Measurements from ENCODE around the gene SLC6A18.
A peak's percentile ranks its signal among the peaks of the same experiment; 100 is the strongest.

SLC6A18 gene

GRCh38 chr5:1246711-1247431 is 21.7 kb downstream of the SLC6A18 start (continued):
- TF ChIP-seq ZBTB6 (tag by site-specific recombination; IDR thresholded peaks at IDR 0.05) (no peak), ZBTB7A (tag by site-specific recombination; IDR thresholded peaks at IDR 0.05; ENCODE audit: low read depth) (0 out of 2 replicates have a peak, but pooled peaks have one; percentile 21), ZNF677 (tag by site-specific recombination; IDR thresholded peaks at IDR 0.05) (no peak), ZNF121 (tag by site-specific recombination; IDR thresholded peaks at IDR 0.05) (no peak), ZNF530 (tag by site-specific recombination; IDR thresholded peaks at IDR 0.05; ENCODE audit: low read depth) (no peak), SP2 (tag by site-specific recombination; IDR thresholded peaks at IDR 0.05) (peak; percentile 19; the same call in 1 of the 2 replicates), ZNF266 (tag by site-specific recombination; IDR thresholded peaks at IDR 0.05; ENCODE audit: low read depth) (no peak)
- TF ChIP-seq, protein P1, sequence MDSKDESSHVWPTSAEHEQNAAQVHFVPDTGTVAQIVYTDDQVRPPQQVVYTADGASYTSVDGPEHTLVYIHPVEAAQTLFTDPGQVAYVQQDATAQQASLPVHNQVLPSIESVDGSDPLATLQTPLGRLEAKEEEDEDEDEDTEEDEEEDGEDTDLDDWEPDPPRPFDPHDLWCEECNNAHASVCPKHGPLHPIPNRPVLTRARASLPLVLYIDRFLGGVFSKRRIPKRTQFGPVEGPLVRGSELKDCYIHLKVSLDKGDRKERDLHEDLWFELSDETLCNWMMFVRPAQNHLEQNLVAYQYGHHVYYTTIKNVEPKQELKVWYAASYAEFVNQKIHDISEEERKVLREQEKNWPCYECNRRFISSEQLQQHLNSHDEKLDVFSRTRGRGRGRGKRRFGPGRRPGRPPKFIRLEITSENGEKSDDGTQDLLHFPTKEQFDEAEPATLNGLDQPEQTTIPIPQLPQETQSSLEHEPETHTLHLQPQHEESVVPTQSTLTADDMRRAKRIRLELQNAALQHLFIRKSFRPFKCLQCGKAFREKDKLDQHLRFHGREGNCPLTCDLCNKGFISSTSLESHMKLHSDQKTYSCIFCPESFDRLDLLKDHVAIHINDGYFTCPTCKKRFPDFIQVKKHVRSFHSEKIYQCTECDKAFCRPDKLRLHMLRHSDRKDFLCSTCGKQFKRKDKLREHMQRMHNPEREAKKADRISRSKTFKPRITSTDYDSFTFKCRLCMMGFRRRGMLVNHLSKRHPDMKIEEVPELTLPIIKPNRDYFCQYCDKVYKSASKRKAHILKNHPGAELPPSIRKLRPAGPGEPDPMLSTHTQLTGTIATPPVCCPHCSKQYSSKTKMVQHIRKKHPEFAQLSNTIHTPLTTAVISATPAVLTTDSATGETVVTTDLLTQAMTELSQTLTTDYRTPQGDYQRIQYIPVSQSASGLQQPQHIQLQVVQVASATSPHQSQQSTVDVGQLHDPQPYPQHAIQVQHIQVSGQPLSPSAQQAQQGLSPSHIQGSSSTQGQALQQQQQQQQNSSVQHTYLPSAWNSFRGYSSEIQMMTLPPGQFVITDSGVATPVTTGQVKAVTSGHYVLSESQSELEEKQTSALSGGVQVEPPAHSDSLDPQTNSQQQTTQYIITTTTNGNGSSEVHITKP (tag by site-specific recombination; IDR thresholded peaks at IDR 0.05): 0 out of 2 replicates have a peak, but pooled peaks have one; percentile 20
- TF ChIP-seq, protein P2, sequence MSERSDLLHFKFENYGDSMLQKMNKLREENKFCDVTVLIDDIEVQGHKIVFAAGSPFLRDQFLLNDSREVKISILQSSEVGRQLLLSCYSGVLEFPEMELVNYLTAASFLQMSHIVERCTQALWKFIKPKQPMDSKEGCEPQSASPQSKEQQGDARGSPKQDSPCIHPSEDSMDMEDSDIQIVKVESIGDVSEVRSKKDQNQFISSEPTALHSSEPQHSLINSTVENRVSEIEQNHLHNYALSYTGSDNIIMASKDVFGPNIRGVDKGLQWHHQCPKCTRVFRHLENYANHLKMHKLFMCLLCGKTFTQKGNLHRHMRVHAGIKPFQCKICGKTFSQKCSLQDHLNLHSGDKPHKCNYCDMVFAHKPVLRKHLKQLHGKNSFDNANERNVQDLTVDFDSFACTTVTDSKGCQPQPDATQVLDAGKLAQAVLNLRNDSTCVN (tag by site-specific recombination; optimal IDR thresholded peaks at IDR 0.05): peak; percentile 46

GRCh38 chr5:1247811-1248210 is 22.6 kb downstream of the SLC6A18 start:
- Histone ChIP-seq H3K27ac (ENCODE audit: extremely low read depth, low read depth, low read length) (no peak overlapping the region), H3K4me3 (ENCODE audit: low read depth, low read length) (no peak overlapping the region), H3K9me3 (ENCODE audit: control insufficient read depth, insufficient read depth, low read depth, low read length) (no peaks in the 10 kb centered on the region), H3K36me3 (ENCODE audit: control insufficient read depth in 2 of 2, insufficient read depth in 1 of 2, low read length in 2 of 2) (no peaks in the 10 kb centered on the region), H3K4me1 (ENCODE audit: control insufficient read depth, insufficient read depth, low read length) (no peaks in the 10 kb centered on the region)
- TF ChIP-seq, protein P3, sequence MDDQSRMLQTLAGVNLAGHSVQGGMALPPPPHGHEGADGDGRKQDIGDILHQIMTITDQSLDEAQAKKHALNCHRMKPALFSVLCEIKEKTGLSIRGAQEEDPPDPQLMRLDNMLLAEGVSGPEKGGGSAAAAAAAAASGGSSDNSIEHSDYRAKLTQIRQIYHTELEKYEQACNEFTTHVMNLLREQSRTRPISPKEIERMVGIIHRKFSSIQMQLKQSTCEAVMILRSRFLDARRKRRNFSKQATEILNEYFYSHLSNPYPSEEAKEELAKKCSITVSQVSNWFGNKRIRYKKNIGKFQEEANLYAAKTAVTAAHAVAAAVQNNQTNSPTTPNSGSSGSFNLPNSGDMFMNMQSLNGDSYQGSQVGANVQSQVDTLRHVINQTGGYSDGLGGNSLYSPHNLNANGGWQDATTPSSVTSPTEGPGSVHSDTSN (CRISPR knock-in tag; IDR thresholded peaks at IDR 0.05): no peak
- no peak for TF ChIP-seq ZNF362 (tag by site-specific recombination; IDR thresholded peaks at IDR 0.05)
- no peak for TF ChIP-seq ZBTB10 (tag by site-specific recombination; IDR thresholded peaks at IDR 0.05)
- ChIA-PET POLR2A (no interaction called here), CTCF (interaction anchor here (0.6 to 1.7 kb wide), 5 partner anchors 74 to 296 kb away, joined by 3 to 4 read pairs (median 4); no protein-coding TSS in a partner anchor)
